GM10266 (cell line): Measurements from ENCODE around the gene TXNL1.
A peak's percentile ranks its signal among the peaks of the same experiment; 100 is the strongest.
"Not testable (repeated sequence)": the region's sequence is repeated elsewhere in the genome, so short reads cannot be mapped to it uniquely, and the experiment has no call there.

Experiments used
- DNase-seq: peaks from one replicate; pipeline ENCODE4 v3.0.0; 2012; ENCODE audit errors: extremely low spot score
- CTCF ChIP-seq: IDR thresholded peaks from 2 replicates; pipeline ENCODE4 v1.5.1; 2012; ENCODE audit warnings: mild to moderate bottlenecking, low read depth; ENCODE audit not compliant: control insufficient read depth, insufficient read depth; ENCODE audit errors: missing control alignments

The TXNL1 gene

GRCh38 chr18:56579451-56579850 lies 58.9 kb downstream of the TXNL1 start:
- no peak for TF ChIP-seq CTCF
- DNase-seq = no peak

GRCh38 chr18:56576826-56577573 lies 61.4 kb downstream of the TXNL1 start:
- DNase-seq = no peak
- TF ChIP-seq CTCF = no peak

- peak; percentile 51 for DNase-seq
- peak; percentile 56 for TF ChIP-seq CTCF
Observed at GRCh38 chr18:56575819-56576663, 62.4 kb downstream of the TXNL1 start.

- DNase-seq = no peak
- no peak for TF ChIP-seq CTCF
Observed at GRCh38 chr18:56574861-56575260, 63.5 kb downstream of the TXNL1 start.

- not testable (repeated sequence) for DNase-seq
Observed at GRCh38 chr18:56572267-56572666, 66.1 kb downstream of the TXNL1 start.

- DNase-seq = no peak
- TF ChIP-seq CTCF = no peak
Observed at GRCh38 chr18:56570978-56571377, 67.4 kb downstream of the TXNL1 start.

- no peak for DNase-seq
- TF ChIP-seq CTCF = no peak
Observed at GRCh38 chr18:56569416-56569815, 69.0 kb downstream of the TXNL1 start.
